Gastroesophageal sphincter (tissue), 3 donors: ENCODE results near the gene DNAJB6.

Experiments
- CTCF ChIP-seq, 4 experiments: fragments of 200-600 bp in 2 of 4; fragments of 450-650 bp in 2 of 4; sonication (generic) in 1 of 4; IDR thresholded peaks; one replicate each; pipeline ENCODE4 v1.5.1; 2017 to 2019; ENCODE audit warnings: antibody characterized with exemption in 4 of 4, mild to moderate bottlenecking in 2 of 4, moderate library complexity in 2 of 4
- EP300 ChIP-seq: sonication (generic); formaldehyde crosslinking; IDR thresholded peaks from one replicate; pipeline ENCODE4 v1.6.1; 2017; ENCODE audit warnings: antibody characterized with exemption, mild to moderate bottlenecking
- POLR2A ChIP-seq, 2 donors: fragments of 450-650 bp; IDR thresholded peaks; one replicate each; pipeline ENCODE4 v1.6.1; 2017; ENCODE audit warnings: antibody characterized with exemption in 2 of 2, mild to moderate bottlenecking in 2 of 2, moderate library complexity in 1 of 2

GRCh38 chr7:157299317-157299612 lies 37.5 kb upstream of the DNAJB6 start:
- TF ChIP-seq POLR2A (IDR thresholded peaks at IDR 0.05) (no peak), CTCF (IDR thresholded peaks at IDR 0.05) (no peak), EP300 (no peak)
